ENCODE measurements around the gene PLEKHG2. TPM values are rescaled to one million over a fixed set of nuclear protein-coding genes. Genes with fewer than 3 reads are reported as not detected.
"Not testable (repeated sequence)": the region's sequence is repeated elsewhere in the genome, so short reads cannot be mapped to it uniquely, and the experiment has no call there.

Gene PLEKHG2
- total RNA-seq, 1 donor from 2014 or later, result 57.3 TPM

DNA sequence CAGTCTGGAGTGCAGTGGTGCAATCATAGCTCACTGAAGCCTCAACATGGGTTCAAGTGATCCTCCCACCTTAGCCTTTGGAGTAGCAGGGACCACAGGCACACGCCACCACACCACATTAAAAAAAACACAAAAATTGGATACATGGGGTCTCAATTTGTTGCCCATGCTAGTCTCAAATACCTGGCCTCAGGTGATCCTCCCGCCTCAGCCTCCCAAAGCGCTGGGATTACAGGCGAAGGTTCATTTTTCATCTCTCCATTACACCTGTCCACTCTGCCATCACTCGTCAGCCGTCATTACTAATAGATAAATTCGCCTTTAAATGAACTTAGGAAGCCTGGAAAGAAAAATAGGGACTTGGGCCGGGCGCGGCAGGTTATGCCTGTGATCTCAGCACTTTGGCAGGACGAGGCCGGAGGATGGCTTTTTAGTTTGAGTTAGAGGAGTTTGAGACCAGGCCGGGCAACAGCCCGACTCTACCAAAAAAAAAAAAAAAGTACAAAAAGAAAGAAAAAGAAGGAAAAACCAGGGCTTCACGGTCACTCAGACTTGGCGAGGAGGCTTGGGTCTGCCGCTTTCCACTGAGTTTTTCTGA is 32.2 kb downstream of the PLEKHG2 start:
- intact Hi-C loops (cut with micrococcal nuclease), result loop anchor here (1.0 to 10.0 kb wide), 4 partner anchors 8 to 400 kb away; partner anchors contain the start of genes FBL, PLEKHG2 and TIMM50

DNA sequence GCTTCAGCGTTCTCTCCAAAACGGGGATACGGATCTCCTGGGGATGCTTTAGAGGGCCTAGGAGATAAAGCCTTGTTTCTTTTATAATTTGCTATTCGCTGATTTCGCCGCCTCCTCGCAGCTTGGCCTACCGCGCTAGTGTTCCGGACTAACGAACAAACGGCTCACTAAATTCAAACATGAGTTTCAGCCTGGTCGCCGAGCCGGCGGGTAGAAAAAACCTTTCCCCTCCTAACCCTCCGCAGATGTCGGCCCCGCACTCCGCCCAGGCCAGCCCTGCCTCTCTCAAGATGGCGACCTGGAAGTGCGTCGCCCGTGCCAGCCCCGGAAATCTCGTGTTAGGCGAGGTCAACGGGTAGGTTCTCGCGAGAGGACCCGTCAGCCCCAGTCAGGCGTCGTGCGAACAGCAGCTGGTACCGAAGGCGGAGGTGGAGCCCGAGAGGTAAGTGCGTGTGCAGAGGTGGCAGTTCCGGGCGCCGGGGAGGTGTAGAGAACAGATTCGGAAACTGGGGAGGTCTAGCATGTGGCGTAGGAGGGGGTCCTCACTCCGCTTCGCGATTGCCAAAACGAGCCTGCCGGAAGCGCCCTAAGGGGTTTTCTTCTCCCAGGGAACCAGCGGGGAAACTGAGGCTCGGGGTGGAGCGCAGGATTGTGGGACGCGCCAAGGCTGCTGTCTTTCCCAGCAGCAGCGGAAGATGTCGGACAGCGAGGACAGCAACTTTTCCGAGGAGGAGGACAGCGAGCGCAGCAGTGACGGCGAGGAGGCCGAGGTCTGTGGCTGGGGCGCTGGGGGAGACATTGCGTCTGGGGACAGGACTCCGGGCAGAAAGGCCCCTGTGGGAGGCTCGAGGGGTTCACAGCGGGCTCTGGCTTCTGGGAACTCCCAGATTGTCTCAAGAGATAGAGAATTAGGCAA is 33.0 kb downstream of the PLEKHG2 start, which contains the start of gene SUPT5H:
Gene SUPT5H, plus strand, starts transcription at position 387 of the 916 bp plus-strand sequence. Its CDS starts 309 bp downstream, at position 696.
- intact Hi-C loops (cut with micrococcal nuclease), result loop anchor here (1.0 to 10.0 kb wide), 4 partner anchors 9 to 399 kb away; partner anchors contain the start of genes FBL, PLEKHG2 and TIMM50

- intact Hi-C loops (cut with micrococcal nuclease), result loop anchor here (10.0 kb wide), 1 partner anchor 398 kb away; the partner anchor contains the start of gene FBL
Observed at GRCh38 chr19:39446365-39447084, 34.1 kb downstream of the PLEKHG2 start.

- intact Hi-C loops (cut with micrococcal nuclease), result loop anchor here (10.0 kb wide), 1 partner anchor 397 kb away; the partner anchor contains the start of gene FBL
Observed at GRCh38 chr19:39448271-39448670, 35.8 kb downstream of the PLEKHG2 start.

GRCh38 chr19:39449116-39449797 is 36.8 kb downstream of the PLEKHG2 start:
- intact Hi-C loops (cut with micrococcal nuclease), result loop anchor here (10.0 kb wide), 1 partner anchor 396 kb away; the partner anchor contains the start of gene FBL

DNA sequence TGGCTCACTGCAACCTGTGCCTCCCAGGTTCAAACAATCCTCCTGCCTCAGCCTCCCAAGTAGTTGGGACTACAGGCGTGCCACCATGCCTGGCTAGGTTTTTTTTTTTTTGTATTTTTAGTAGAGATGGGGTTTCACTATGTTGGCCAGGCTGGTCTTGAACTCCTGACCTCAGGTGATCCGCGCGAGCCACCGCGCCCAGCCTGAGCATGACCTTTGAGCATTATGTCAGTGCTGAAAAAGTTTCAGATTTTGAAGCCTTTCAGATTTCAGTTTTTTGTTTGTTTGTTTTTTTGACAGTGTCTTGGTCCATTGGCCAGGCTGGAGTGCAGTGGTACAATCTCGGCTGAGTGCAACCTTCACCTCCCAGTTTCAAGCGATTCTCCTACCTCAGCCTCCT is 38.8 kb downstream of the PLEKHG2 start:
- intact Hi-C loops (cut with micrococcal nuclease), result not testable (repeated sequence)

DNA sequence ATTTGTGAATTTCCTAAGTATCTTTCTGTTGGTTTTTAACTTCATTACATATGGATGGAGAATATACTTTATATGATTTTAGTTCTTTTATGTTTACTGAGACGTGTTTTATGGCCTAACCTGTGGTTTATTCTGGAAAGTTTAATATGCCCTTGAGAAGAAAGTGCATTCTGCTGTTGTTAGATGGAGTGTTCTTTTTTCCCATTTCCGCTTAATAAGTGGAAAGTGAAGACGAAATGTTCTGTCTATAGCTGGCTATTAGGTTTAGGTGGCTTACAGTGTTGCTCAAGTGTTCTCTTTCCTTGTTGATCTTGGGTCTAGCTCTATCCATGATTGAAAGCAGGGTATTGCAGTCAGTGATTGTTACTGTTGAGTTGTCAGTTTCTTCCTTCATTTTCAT is 50.9 kb downstream of the PLEKHG2 start:
- intact Hi-C loops (cut with micrococcal nuclease), result no loop called here

GRCh38 chr19:39465956-39466747 is 53.7 kb downstream of the PLEKHG2 start:
- intact Hi-C loops (cut with micrococcal nuclease), result no loop called here

- intact Hi-C loops (cut with micrococcal nuclease), result no loop called here
Observed at GRCh38 chr19:39467941-39468340, 55.5 kb downstream of the PLEKHG2 start.

DNA sequence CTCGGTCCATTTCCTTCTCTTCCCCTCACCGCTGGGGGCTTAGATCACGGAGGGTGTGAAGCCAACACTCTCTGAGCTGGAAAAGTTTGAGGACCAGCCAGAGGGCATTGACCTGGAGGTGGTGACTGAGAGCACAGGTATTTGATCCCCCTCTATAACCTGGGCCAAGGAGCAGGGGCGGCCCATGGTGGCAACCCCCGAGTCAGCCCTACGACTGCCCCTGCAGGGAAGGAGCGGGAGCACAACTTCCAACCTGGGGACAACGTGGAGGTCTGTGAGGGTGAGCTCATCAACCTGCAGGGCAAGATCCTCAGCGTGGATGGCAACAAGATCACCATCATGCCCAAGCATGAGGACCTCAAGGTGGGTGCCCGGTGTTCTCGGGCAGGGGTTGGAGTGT is 56.6 kb downstream of the PLEKHG2 start:
- intact Hi-C loops (cut with micrococcal nuclease), result no loop called here

DNA sequence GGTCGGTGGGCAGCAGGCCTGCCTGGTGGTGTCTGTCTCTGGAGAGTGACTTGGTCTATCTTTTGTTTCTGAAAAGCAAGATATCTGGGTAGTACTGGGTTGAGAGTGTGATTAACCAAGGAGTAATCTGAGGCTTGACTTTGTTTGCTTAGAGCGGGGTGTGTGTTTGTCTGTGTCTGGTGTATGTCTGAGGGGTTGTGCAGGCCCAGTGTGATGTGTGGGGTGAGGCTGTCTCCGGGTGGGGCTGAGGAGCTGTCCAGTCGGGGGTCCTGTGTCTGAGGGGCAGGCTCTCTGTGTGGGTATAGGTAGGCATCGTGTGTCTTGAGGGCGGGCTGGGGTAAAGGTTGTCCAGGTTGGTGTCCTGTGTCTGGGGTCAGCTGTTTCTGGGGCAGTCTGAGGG is 57.1 kb downstream of the PLEKHG2 start:
- intact Hi-C loops (cut with micrococcal nuclease), result no loop called here

- intact Hi-C loops (cut with micrococcal nuclease), result no loop called here
Observed at GRCh38 chr19:39470724-39471339, 58.4 kb downstream of the PLEKHG2 start.

DNA sequence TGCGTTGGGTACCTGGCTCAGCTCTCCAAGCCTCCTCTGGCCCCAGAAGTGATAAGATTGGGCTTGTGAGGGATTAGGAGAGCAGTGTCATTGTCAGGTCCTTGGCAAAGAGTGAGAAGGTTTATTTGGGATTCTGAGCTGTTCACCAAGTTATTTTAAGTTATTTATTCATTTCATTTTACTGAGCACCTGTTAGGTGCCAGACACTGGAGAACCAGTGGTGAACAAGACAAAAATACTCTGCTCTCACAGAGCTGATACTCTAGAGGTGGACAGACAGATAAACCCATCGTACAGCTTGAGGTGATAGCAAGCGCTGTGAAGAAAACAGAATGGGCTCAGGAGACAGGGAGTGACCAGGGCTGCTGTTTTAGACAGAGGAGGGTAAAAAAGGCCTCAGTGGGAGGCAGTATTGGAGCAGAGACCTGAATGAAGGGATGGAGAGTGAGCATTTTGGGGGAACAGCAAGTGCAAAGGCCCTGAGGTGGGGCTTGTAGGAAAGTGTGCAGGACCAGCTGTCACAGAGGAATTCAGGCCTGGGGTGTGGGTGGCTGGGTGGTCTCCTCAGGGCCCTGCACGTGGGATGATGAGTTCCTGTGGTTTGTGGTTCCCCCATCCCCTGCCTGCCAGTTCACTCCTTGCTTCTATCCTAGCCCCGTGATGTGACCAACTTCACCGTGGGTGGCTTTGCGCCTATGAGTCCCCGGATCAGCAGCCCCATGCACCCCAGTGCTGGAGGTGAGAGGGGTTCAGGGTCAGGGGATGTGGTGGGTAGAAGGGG is 59.5 kb downstream of the PLEKHG2 start:
- intact Hi-C loops (cut with micrococcal nuclease), result no loop called here

DNA sequence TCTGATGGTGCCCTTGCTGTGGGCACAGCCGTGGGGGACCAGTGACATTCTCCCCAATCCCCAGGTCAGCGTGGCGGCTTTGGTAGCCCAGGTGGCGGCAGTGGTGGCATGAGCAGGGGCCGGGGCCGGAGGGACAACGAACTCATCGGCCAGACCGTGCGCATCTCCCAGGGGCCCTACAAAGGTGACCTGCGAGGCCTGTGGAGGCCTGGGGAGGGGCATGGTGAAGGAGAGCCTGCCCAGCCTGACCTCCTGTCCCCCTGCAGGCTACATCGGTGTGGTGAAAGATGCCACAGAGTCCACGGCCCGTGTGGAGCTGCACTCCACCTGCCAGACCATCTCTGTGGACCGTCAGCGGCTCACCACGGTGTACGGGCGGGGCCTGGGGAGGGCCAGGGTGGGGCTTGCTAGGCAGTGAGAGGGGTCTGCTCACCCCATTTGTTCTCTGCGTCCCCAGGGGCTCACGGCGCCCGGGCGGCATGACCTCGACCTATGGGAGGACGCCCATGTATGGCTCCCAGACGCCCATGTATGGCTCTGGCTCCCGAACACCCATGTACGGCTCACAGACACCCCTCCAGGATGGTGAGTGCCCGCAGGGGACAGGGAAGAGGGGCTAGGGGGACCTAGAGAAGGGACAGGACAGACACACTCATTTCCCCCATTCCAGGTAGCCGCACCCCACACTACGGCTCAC is 60.4 kb downstream of the PLEKHG2 start:
- intact Hi-C loops (cut with micrococcal nuclease), result no loop called here

DNA sequence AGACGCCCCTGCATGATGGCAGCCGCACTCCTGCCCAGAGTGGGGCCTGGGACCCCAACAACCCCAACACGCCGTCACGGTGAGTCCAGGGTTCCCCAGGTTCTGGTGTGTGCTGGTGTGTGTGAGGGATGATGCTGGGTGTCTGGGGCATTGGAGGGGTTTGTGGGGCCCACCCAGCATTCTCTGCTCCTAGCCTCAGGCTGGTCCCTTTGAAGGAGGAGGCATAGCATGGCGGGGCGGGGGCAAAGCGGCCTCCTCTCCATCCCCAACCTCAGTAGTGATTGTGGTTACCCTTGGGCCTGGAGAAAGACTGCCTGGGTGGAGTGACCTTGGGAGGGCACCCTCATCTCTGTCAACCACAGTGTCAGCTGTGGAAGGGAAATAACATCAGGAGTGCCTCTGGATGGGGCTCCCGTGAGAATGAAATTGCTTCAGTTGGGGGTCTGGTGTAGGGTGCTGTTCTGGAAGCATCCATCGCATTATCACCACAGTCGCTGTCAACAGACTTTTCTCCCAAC is 61.0 kb downstream of the PLEKHG2 start:
- intact Hi-C loops (cut with micrococcal nuclease), result no loop called here

GRCh38 chr19:39474139-39474620 is 61.7 kb downstream of the PLEKHG2 start:
- intact Hi-C loops (cut with micrococcal nuclease), result loop anchor here (1.0 kb wide), 1 partner anchor 58 kb away; the partner anchor contains the start of gene EID2B

- intact Hi-C loops (cut with micrococcal nuclease), result no loop called here
Observed at GRCh38 chr19:39475748-39476147, 63.3 kb downstream of the PLEKHG2 start.

All from T-helper 2 cell treated with Interferon-gamma antibody and Interleukin-4, amounts not matched to agents 100 ng/mL and 5 ng/mL, for 36 hours (primary cell).